Endothelial cell of umbilical vein (primary cell): ENCODE results near the gene FRRS1. TPM values are rescaled to one million over a fixed set of nuclear protein-coding genes. Genes with fewer than 3 reads are reported as not detected.

Experiments used
- BruUV-seq: library from RNA; stranded (reverse); fragments of 400-500 nt; replicated peaks from 2 replicates; lab custom pipeline; 2021; lab: Mats Ljungman, UMichigan
- CTCF ChIA-PET: fragments of 300-600, 350-600 bp; sonication (Branson Sonifier 250); formaldehyde crosslinking; loops from one replicate; lab custom pipeline; 2021; ENCODE audit warnings: antibody characterized with exemption, inconsistent platforms; lab: Charles Lee
- POLR2A ChIA-PET: fragments of 300-600, 350-600 bp; sonication (Branson Sonifier 250); formaldehyde crosslinking; loops from one replicate; lab custom pipeline; 2021; ENCODE audit warnings: antibody characterized with exemption, inconsistent platforms; lab: Charles Lee
- DNase-seq: peaks from one replicate; pipeline ENCODE4 v3.0.0-alpha.2; 2011; ENCODE audit warnings: low read depth, low spot score
- FAIRE-seq: peaks from 2 replicates; lab custom pipeline; 2011; peaks lifted over from hg19 to GRCh38; lab: Jason Lieb, UNC
- H2AFZ ChIP-seq: 2 replicates; pipeline ENCODE4 v1.6.0; 2012; ENCODE audit warnings: low read depth, low read length, control low read depth, inconsistent platforms
- H3K27ac ChIP-seq: 2 replicates; pipeline ENCODE4 v1.5.1; 2011; ENCODE audit warnings: low read depth, mild to moderate bottlenecking, control low read depth, low read length, moderate library complexity; ENCODE audit not compliant: insufficient read depth
- H3K27me3 ChIP-seq, 2 experiments: 2 replicates each; pipeline versions ENCODE4 v1.6.0 to v1.6.1; 2011; ENCODE audit warnings: low read length in 2 of 2, mixed read lengths in 1 of 2; ENCODE audit not compliant: control insufficient read depth in 2 of 2, insufficient read depth in 2 of 2
- H3K36me3 ChIP-seq, 2 experiments: 2 replicates in 1 of 2; 3 replicates in 1 of 2; pipeline ENCODE4 v1.5.1; 2011; ENCODE audit warnings: low read length in 2 of 2, mild to moderate bottlenecking in 1 of 2, moderate library complexity in 1 of 2; ENCODE audit not compliant: control insufficient read depth in 2 of 2, insufficient read depth in 2 of 2; ENCODE audit errors: extremely low read depth in 1 of 2
- H3K4me1 ChIP-seq: 3 replicates; pipeline ENCODE4 v1.5.1; 2011; ENCODE audit warnings: mild to moderate bottlenecking, low read length; ENCODE audit not compliant: control insufficient read depth, insufficient read depth; ENCODE audit errors: extremely low read depth
- H3K4me2 ChIP-seq: 2 replicates; pipeline ENCODE4 v1.6.1; 2011; ENCODE audit warnings: low read length, control low read depth, mixed read lengths; ENCODE audit not compliant: insufficient read depth
- H3K4me3 ChIP-seq, 3 experiments: fragments of 200-600 bp in 1 of 3; sonication (generic), shearing (Covaris generic) in 1 of 3; replicated peaks in 1 of 3; 2 replicates each; pipeline ENCODE4 v1.5.1; 2011 to 2016; ENCODE audit warnings: control low read depth in 3 of 3, low read length in 3 of 3, mild to moderate bottlenecking in 2 of 3, inconsistent platforms in 1 of 3, low read depth in 1 of 3, moderate library complexity in 1 of 3; ENCODE audit not compliant: insufficient read depth in 1 of 3
- H3K79me2 ChIP-seq: 2 replicates; pipeline ENCODE4 v1.6.0; 2012; ENCODE audit warnings: low read length, inconsistent platforms; ENCODE audit not compliant: control insufficient read depth, insufficient read depth
- H3K9ac ChIP-seq: replicated peaks from 2 replicates; pipeline ENCODE3; 2011; ENCODE audit warnings: low read length, control low read depth; ENCODE audit not compliant: insufficient read depth; ENCODE audit errors: extremely low read depth
- H3K9me1 ChIP-seq: replicated peaks from 3 replicates; pipeline ENCODE4 v1.6.0; 2011; ENCODE audit warnings: mild to moderate bottlenecking, low read length; ENCODE audit not compliant: control insufficient read depth, insufficient read depth; ENCODE audit errors: extremely low read depth
- H3K9me3 ChIP-seq: replicated peaks from 2 replicates; pipeline ENCODE4 v1.5.1; 2012; ENCODE audit warnings: low read length, inconsistent platforms; ENCODE audit not compliant: control insufficient read depth, insufficient read depth
- H4K20me1 ChIP-seq: replicated peaks from 2 replicates; pipeline ENCODE3; 2011; ENCODE audit warnings: mild to moderate bottlenecking, low read length; ENCODE audit not compliant: control insufficient read depth, insufficient read depth; ENCODE audit errors: extremely low read depth
- CTCF ChIP-seq, 2 donors: IDR thresholded peaks; 1 replicate in 1 of 2; 2 replicates in 1 of 2; pipeline ENCODE4 v1.5.1; 2011; ENCODE audit warnings: low read length in 2 of 2, mild to moderate bottlenecking in 2 of 2, moderate library complexity in 2 of 2, control low read depth in 1 of 2, inconsistent platforms in 1 of 2, low read depth in 1 of 2; ENCODE audit not compliant: insufficient read depth in 1 of 2; ENCODE audit errors: extremely low read depth in 1 of 2
- EZH2 ChIP-seq: IDR thresholded peaks from 2 replicates; pipeline ENCODE4 v1.6.1; 2012; ENCODE audit warnings: borderline replicate concordance, low read depth, mild to moderate bottlenecking, moderate library complexity, low read length, inconsistent platforms; ENCODE audit not compliant: severe bottlenecking
- FOS ChIP-seq: IDR thresholded peaks from 2 replicates; pipeline ENCODE4 v1.6.1; 2011; ENCODE audit warnings: mild to moderate bottlenecking, low read length, moderate library complexity, borderline replicate concordance; ENCODE audit not compliant: insufficient read depth
- GATA2 ChIP-seq: IDR thresholded peaks from 2 replicates; pipeline ENCODE4 v1.7.0; 2011; ENCODE audit warnings: low read depth, mild to moderate bottlenecking, moderate library complexity, mixed read lengths, low read length; ENCODE audit not compliant: insufficient read length, insufficient read depth
- MYC ChIP-seq: IDR thresholded peaks from one replicate; pipeline ENCODE4 v1.6.1; 2011; ENCODE audit warnings: mild to moderate bottlenecking, low read depth, low read length
- POLR2A ChIP-seq: IDR thresholded peaks from 2 replicates; pipeline ENCODE4 v1.6.1; 2012; ENCODE audit warnings: low read depth, mild to moderate bottlenecking, control low read depth, low read length
- POLR2AphosphoS5 ChIP-seq: IDR thresholded peaks from 2 replicates; pipeline ENCODE4 v1.6.1; 2012; ENCODE audit warnings: low read depth, mild to moderate bottlenecking, control low read depth, low read length, moderate library complexity; ENCODE audit not compliant: insufficient read depth
- dilution Hi-C: fragments of 300-500 bp; cut with MboI; formaldehyde crosslinking; loops from one replicate; pipeline ENCODE4 v1.15.0; 2019; ENCODE audit warnings: low sequenced_read_pairs; ENCODE audit not compliant: extremely low pct_ligation_motif_present
- intact Hi-C: fragments of 100-400 bp; cut with micrococcal nuclease; formaldehyde crosslinking; loops from one replicate; pipeline ENCODE4 v1.10.0; 2022
- polyA plus RNA-seq, 4 experiments: library from polyadenylated mRNA; depleted of rRNA in 3 of 4; stranded (reverse) in 3 of 4; unstranded in 1 of 4; fragments of >200 nt; gene quantifications; 2 replicates each; pipeline versions ENCODE4 v1.2.1 to v1.2.3, GENCODE V29; 2011 to 2012; ENCODE audit warnings: missing spikeins in 1 of 4
- total RNA-seq: library from RNA; stranded (reverse); gene quantifications from 2 replicates; pipeline ENCODE4 v1.2.3, GENCODE V29; 2021
- TF ChIP-seq, protein P1 (sequence below): IDR thresholded peaks from 2 replicates; pipeline ENCODE4 v1.6.1; 2011; ENCODE audit not compliant: insufficient read depth, insufficient read length

Gene FRRS1
- total and polyA plus RNA-seq, 2 donors (not counting 3 experiments of a cell fraction or from before 2014, with no cell fraction given) = 1.1 to 3.1 TPM

DNA sequence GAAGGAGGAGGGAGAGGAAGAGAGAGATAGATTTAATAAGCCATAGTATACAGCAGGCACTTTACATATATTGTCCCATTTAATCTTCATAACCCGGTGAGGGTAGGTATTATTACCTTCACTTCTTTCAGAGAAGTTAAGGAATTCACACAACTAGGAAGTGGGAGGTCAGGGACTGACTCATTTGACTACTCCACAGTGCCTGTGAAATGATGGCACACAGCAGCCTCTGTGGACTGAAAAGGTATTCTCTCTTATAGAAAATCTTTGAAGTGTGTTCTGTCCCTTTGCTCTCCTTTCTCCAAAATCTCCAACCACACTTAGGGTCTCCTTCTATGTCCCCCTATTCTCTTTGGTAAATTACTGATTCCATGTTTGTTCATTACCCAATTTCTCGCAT, 96.6 kb downstream of the FRRS1 start:
- Histone ChIP-seq H3K79me2 (peaks cover 21% of the 10 kb centered on the region), H2AFZ (no peak overlapping the region), H4K20me1 (no peaks in the 10 kb centered on the region), H3K4me3 (no peak overlapping the region), H3K4me2 (no peak overlapping the region), H3K9ac (no peak overlapping the region), H3K27ac (no peak overlapping the region), H3K4me1 (peaks cover 24% of the 10 kb centered on the region), H3K9me3 (no peaks in the 10 kb centered on the region), H3K27me3 (no peaks in the 10 kb centered on the region), H3K9me1 (no peaks in the 10 kb centered on the region), H3K36me3 (peaks cover 33 to 47% of the 10 kb centered on the region in 2 experiments)
- dilution Hi-C loops = no loop called here
- BruUV-seq = no TSS peak
- CTCF ChIA-PET = interaction anchor here (0.8 to 1.3 kb wide), 4 partner anchors 13 to 67 kb away, joined by 3 read pairs; partner anchors contain the start of gene PALMD
- DNase-seq (no peak), FAIRE-seq (no peak)
- no peak for TF ChIP-seq MYC
- POLR2A ChIA-PET = no interaction called here
- intact Hi-C loops = no loop called here

DNA sequence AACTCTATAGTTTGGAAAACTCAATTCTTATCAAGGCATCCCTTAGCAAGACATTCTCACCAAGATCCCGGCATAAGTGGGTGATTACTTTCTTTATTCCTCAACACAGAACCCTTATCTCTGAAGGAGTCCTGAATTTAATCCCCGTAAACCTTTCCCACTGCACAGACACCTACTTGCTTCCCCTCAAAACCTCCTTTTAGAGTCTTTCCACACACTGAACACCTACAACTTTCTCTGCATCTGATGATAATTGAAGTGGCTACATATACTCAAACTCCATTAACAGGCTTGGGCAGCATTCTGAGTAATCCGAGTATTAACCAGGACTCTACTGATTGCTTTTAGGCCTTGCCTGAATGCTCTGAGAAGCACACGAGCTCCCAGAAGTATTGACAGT, 97.1 kb downstream of the FRRS1 start:
- H3K27me3 ChIP-seq = no peaks in the 10 kb centered on the region
- no peaks in the 10 kb centered on the region for H3K9me3 ChIP-seq
- peaks cover 31 to 48% of the 10 kb centered on the region in 2 experiments for H3K36me3 ChIP-seq
- DNase-seq = no peak
- FAIRE-seq = no peak
- no peak overlapping the region for H3K27ac ChIP-seq
- H3K4me2 ChIP-seq = no peak overlapping the region
- H3K79me2 ChIP-seq = peaks cover 26% of the 10 kb centered on the region
- ChIA-PET CTCF (interaction anchor here (0.8 to 1.3 kb wide), 4 partner anchors 12 to 67 kb away, joined by 3 read pairs; partner anchors contain the start of gene PALMD), POLR2A (no interaction called here)
- intact Hi-C loops (no loop called here), dilution Hi-C loops (no loop called here)
- no peak overlapping the region for H2AFZ ChIP-seq
- no peak for TF ChIP-seq MYC
- no peak for TF ChIP-seq GATA2
- TF ChIP-seq EZH2 = no peak
- TF ChIP-seq, protein P1, sequence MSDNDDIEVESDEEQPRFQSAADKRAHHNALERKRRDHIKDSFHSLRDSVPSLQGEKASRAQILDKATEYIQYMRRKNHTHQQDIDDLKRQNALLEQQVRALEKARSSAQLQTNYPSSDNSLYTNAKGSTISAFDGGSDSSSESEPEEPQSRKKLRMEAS = no peak
- no peak for TF ChIP-seq POLR2A
- TF ChIP-seq CTCF (IDR thresholded peaks at IDR 0.05; ENCODE audit: extremely low read depth in 1 of 2, insufficient read depth in 1 of 2, low read depth in 1 of 2, low read length in 2 of 2) = no peak
- no peak for TF ChIP-seq POLR2AphosphoS5
- TF ChIP-seq FOS = no peak
- BruUV-seq = no TSS peak
- H4K20me1 ChIP-seq = no peaks in the 10 kb centered on the region
- H3K9me1 ChIP-seq = no peaks in the 10 kb centered on the region
- no peak overlapping the region for H3K4me3 ChIP-seq
- no peak overlapping the region for H3K9ac ChIP-seq
- H3K4me1 ChIP-seq = peaks cover 24% of the 10 kb centered on the region
